Tibial nerve (tissue), 4 donors: ENCODE measurements around the gene TOX2.

ENCODE experiments used
- EP300 ChIP-seq, 2 donors: sonication (generic); formaldehyde crosslinking; IDR thresholded peaks; one replicate each; pipeline ENCODE4 v1.6.1; 2017; ENCODE audit warnings: antibody characterized with exemption in 2 of 2, mild to moderate bottlenecking in 1 of 2
- TF ChIP-seq, protein P1 (sequence below), 5 experiments: fragments of 200-600 bp in 3 of 5; fragments of 450-650 bp in 2 of 5; sonication (generic) in 3 of 5; IDR thresholded peaks; one replicate each; pipeline ENCODE4 v1.5.1; 2016 to 2019; ENCODE audit warnings: antibody characterized with exemption in 5 of 5, mild to moderate bottlenecking in 3 of 5, moderate library complexity in 2 of 5

DNA sequence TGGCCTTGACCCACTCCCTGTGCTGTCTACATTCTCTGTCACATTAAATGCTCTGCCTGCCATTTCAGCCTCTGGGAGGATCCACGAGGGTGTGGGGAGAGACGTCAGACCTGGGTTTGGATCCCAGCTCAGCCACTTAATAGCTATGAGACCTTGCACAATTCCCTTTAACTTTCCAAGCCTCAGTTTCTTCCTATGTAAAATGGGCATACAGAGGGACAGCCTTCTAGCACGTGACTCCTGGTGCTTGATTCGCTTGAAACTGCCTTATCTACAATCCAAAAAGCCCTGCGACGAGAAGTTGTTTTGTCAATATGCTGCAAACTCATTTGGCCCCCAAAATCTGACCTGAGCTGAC is 40.0 kb downstream of the TOX2 start:
- TF ChIP-seq, protein P1, sequence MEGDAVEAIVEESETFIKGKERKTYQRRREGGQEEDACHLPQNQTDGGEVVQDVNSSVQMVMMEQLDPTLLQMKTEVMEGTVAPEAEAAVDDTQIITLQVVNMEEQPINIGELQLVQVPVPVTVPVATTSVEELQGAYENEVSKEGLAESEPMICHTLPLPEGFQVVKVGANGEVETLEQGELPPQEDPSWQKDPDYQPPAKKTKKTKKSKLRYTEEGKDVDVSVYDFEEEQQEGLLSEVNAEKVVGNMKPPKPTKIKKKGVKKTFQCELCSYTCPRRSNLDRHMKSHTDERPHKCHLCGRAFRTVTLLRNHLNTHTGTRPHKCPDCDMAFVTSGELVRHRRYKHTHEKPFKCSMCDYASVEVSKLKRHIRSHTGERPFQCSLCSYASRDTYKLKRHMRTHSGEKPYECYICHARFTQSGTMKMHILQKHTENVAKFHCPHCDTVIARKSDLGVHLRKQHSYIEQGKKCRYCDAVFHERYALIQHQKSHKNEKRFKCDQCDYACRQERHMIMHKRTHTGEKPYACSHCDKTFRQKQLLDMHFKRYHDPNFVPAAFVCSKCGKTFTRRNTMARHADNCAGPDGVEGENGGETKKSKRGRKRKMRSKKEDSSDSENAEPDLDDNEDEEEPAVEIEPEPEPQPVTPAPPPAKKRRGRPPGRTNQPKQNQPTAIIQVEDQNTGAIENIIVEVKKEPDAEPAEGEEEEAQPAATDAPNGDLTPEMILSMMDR (IDR thresholded peaks at IDR 0.05): no peak
- no peak for TF ChIP-seq EP300 (IDR thresholded peaks at IDR 0.05)
